GM19328 (cell line): ENCODE results near the gene TOX2.

Source experiments
- ATAC-seq: cut with Tn5 transposase; IDR thresholded peaks from one replicate; pipeline ENCODE4 v1.9.1; 2021; ENCODE audit warnings: mild to moderate bottlenecking, moderate library complexity; ENCODE audit not compliant: unreplicated experiment

Gene TOX2

GRCh38 chr20:43914311-43915210, at the start of gene TOX2:
TSS of gene TOX2 (plus strand) at chr20:43914852. CDS start at chr20:43914892, 40 bp downstream.
- ATAC-seq, result peak; percentile 66

GRCh38 chr20:43868091-43868490, 46.6 kb upstream of the TOX2 start:
- no peak for ATAC-seq

- no peak for ATAC-seq
Measured at GRCh38 chr20:43870484-43870883, 44.2 kb upstream of the TOX2 start.

GRCh38 chr20:43878776-43879175, 35.9 kb upstream of the TOX2 start:
- ATAC-seq, result no peak

- ATAC-seq, result no peak
Measured at GRCh38 chr20:43893930-43894329, 20.7 kb upstream of the TOX2 start.

- no peak for ATAC-seq
Measured at GRCh38 chr20:43894491-43894890, 20.2 kb upstream of the TOX2 start.

GRCh38 chr20:43895235-43895634, 19.4 kb upstream of the TOX2 start:
- no peak for ATAC-seq

GRCh38 chr20:43899274-43900120, 15.2 kb upstream of the TOX2 start:
- ATAC-seq, result no peak

GRCh38 chr20:43900121-43900466, 14.6 kb upstream of the TOX2 start:
- ATAC-seq, result no peak

- no peak for ATAC-seq
Measured at GRCh38 chr20:43900496-43900895, 14.2 kb upstream of the TOX2 start.

GRCh38 chr20:43901296-43901695, 13.4 kb upstream of the TOX2 start:
- ATAC-seq, result no peak

GRCh38 chr20:43903953-43904826, 10.5 kb upstream of the TOX2 start:
- no peak for ATAC-seq

- no peak for ATAC-seq
Measured at GRCh38 chr20:43904827-43905177, 9.8 kb upstream of the TOX2 start.

- no peak for ATAC-seq
Measured at GRCh38 chr20:43906505-43907034, 8.1 kb upstream of the TOX2 start.

- no peak for ATAC-seq
Measured at GRCh38 chr20:43909211-43909610, 5.4 kb upstream of the TOX2 start.

- ATAC-seq, result no peak
Measured at GRCh38 chr20:43909720-43910119, 4.9 kb upstream of the TOX2 start.

- ATAC-seq, result no peak
Measured at GRCh38 chr20:43910564-43910963, 4.1 kb upstream of the TOX2 start.

GRCh38 chr20:43911066-43911465, 3.6 kb upstream of the TOX2 start:
- ATAC-seq, result no peak

- no peak for ATAC-seq
Measured at GRCh38 chr20:43913291-43914025, 1.2 kb upstream of the TOX2 start.
